GM13976 (cell line): ENCODE data around the gene ADAM17.
"Not testable (repeated sequence)": the region's sequence is repeated elsewhere in the genome, so short reads cannot be mapped to it uniquely, and the experiment has no call there.

ENCODE experiments used
- DNase-seq: peaks from one replicate; pipeline ENCODE4 v3.0.0; 2012; ENCODE audit warnings: low spot score
- in situ Hi-C: fragments of 300-500 bp; cut with MboI; formaldehyde crosslinking; loops from one replicate; pipeline ENCODE4 v1.12.0; 2022; ENCODE audit warnings: low sequenced_read_pairs, mixed read lengths, inconsistent platforms; ENCODE audit not compliant: unreplicated experiment
- TF ChIP-seq, protein P1 (sequence below): IDR thresholded peaks from 2 replicates; pipeline ENCODE4 v1.5.1; 2012; ENCODE audit warnings: borderline replicate concordance, mild to moderate bottlenecking; ENCODE audit not compliant: insufficient read depth; ENCODE audit errors: extremely low read depth, missing control alignments, control extremely low read depth

Gene ADAM17

DNA sequence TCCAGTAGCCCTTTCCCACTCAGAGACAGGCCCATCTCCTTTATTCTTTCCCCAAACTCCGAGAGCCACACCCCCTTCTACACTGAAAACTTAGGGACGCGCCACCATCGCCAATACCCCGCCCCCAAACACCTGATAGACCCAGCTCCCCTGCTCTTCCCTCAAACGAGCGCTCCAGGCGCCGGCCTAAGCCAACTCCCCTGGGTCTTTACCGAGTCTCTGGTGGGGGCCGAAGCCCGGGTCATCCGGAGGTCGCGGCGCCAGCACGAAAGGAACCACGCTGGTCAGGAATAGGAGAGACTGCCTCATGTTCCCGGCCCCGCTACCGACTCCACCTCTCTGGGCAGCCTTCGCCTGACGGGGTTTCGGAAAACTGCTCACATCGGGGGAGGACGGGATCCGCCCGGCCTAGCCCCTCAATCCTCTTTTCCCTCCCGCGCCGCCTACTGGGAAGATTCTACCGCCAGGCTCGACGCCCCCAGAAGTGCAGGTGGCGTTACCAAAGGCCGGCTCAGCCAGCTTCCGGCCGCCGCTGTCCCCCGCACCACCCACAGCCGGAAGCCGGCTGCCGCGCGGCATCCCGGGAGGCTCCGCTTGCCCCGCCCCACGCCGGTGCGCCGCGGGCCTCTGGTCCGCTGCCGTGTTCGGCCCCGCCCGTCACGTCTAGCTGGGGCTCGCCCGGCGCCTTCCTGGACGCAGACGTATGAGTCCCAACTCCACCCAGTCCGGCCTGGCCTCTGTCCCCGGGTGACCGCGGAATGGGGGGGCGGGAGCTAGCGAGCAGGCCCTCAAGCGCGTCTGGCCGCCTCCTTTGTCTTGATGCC, at the start of gene ADAM17:
TSS of gene ADAM17 (minus strand) at position 534 of the 824 bp plus-strand sequence. CDS start at position 309, 225 bp downstream.
- DNase-seq: peak; percentile 92
- in situ Hi-C loops: no loop called here
- TF ChIP-seq, protein P1, sequence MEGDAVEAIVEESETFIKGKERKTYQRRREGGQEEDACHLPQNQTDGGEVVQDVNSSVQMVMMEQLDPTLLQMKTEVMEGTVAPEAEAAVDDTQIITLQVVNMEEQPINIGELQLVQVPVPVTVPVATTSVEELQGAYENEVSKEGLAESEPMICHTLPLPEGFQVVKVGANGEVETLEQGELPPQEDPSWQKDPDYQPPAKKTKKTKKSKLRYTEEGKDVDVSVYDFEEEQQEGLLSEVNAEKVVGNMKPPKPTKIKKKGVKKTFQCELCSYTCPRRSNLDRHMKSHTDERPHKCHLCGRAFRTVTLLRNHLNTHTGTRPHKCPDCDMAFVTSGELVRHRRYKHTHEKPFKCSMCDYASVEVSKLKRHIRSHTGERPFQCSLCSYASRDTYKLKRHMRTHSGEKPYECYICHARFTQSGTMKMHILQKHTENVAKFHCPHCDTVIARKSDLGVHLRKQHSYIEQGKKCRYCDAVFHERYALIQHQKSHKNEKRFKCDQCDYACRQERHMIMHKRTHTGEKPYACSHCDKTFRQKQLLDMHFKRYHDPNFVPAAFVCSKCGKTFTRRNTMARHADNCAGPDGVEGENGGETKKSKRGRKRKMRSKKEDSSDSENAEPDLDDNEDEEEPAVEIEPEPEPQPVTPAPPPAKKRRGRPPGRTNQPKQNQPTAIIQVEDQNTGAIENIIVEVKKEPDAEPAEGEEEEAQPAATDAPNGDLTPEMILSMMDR: peak; percentile 51

DNA sequence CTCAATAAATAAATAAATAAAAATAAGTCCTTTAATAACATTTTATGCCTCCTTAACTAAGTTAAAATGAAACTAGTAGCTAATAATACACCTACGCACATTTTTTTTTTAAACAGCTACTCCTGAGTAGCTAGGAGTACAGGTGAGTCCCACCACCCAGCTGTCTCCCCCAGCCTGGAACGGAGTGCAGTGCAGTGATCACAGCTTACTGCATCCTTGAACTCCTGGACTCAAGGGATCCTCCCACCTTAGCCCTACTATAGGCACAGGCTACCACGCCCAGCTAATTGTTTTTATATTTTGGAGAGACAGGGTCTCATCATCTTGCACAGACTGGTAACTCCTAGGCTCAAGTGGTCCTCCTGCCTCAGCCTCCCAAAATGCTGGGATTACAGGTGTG, 46.8 kb upstream of the ADAM17 start:
- DNase-seq: no peak
- TF ChIP-seq, protein P1: no peak
- in situ Hi-C loops: no loop called here

DNA sequence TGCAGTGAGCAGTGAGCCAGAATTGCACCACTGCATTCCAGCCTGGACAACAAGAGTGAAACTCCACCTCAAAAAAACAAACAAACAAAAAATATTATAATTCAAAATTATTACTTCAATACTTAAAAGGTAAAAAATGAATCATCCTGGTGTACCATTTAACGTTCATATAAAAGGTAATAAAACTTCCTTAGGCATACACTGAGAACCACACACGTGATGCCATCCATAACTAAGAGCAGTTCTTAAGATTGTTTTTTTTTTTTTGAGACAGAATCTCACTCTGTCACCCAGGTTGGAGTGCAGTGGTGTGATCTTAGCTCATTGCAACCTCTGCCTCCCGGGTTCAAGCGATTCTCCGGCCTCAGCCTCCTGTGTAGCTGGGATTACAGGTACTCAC, 45.8 kb upstream of the ADAM17 start:
- in situ Hi-C loops: no loop called here
- TF ChIP-seq, protein P1: no peak
- DNase-seq: no peak

DNA sequence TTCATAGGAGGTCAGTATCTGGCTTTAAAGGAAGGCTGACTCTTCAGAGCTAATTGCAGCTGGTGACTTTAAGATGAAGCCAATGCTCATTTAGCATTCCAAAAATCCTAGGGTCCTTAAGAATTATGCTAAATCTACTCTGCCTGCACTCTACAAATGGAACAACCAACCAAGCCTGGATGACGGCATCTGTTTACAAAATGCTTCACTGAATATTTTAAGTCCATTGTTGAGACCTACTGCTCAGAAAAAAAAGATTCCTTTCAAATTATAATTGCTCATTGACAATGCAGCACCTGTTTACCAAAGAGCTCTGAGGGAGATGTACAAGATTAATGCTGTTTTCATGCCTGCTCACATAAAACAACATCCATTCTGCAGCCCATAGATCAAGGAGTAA, 43.8 kb upstream of the ADAM17 start:
- in situ Hi-C loops: no loop called here
- TF ChIP-seq, protein P1: no peak
- DNase-seq: no peak

DNA sequence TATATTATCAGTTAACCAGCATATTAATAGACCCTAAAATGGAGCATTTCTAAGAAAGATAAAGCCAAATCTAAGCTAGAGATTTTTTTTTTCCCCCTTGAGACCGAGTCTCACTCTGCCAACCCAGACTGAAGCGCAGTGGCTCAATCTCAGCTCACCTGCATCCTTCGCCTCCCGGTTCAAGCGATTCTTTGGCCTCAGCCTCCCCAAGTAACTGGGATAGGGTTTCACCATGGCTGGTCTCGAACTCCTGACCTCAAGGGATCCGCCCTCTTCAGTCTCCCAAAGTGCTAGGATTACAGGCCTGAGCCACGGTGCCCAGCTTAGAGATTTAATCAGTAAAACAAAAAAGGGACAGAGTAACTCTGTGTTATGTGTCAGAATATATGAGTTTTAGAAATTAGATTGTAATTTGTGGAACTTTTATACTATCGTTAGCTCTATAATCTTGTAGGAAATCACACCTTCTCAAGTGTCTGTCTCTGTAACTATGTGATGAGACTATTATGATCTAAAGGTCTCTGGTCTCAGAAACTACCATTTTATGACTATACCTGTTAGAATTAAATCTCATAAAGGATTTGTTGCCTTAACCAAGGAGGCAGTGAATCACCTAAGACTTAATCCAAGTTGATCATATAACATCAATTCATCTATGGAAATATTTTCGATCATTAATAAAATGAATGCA, 41.1 kb upstream of the ADAM17 start:
- TF ChIP-seq, protein P1: no peak
- in situ Hi-C loops: no loop called here
- DNase-seq: no peak

DNA sequence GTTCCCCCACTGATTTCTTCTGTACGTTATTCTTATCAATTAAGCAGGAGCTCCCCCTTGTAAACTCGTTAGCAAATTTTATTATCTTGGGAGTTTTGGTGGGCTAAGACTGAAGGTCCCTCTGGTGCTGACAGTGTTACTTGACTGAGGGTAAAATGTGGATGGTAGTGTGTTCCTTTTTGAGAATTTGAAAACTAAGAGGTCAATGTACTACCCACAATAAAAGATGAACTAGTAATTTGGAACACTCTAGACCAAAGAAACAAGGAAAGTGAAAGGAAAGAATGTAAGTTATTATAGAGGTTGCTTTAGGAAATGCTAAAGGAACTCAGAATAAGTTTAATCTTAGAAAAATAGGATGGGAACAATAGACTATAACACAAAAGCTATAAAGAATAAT, 40.1 kb upstream of the ADAM17 start:
- DNase-seq: no peak
- TF ChIP-seq, protein P1: no peak
- in situ Hi-C loops: no loop called here

DNA sequence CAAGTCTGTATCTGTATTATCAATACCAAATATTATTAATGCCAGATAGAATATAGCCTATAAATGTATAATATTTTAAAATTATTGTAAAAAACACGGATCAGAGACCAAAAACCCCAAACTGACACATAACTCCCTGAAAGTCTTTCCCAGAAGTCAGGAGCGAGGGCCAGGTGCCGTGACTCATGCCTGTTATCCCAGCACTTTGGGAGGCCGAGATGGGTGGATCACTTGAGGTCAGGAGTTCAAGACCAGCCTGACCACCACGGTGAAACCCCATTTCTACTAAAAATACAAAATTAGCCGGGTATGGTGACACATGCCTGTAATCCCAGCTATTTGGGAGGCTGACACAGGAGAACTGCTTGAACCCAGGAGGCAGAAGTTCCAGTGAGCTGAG, 39.6 kb upstream of the ADAM17 start:
- in situ Hi-C loops, DNase-seq: not testable (repeated sequence)
